Measurements from ENCODE around the gene FGF14.

The FGF14 gene

DNA sequence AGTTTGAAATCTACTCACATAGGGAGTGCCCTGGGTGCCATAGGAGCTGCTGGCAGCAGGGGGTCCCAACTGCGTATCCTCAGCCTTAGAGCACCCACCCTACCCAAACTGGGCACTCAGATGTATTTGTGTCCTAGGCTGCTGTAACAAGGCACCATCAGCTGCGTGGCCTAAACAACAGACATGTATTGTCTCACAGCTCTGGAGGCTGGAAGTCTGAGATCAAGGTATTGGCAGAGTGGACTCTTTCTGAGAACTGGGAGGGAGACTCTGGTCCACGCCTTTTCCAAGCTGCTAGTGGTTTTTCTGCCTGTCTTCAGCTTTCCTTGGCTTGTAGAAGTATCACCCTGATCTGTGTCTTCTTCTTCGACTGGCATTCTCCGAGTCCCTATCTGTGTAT is 83.6 kb downstream of the FGF14 start:
- DNase-seq = no peak
- intact Hi-C loops (cut with DNase I) = no loop called here

DNA sequence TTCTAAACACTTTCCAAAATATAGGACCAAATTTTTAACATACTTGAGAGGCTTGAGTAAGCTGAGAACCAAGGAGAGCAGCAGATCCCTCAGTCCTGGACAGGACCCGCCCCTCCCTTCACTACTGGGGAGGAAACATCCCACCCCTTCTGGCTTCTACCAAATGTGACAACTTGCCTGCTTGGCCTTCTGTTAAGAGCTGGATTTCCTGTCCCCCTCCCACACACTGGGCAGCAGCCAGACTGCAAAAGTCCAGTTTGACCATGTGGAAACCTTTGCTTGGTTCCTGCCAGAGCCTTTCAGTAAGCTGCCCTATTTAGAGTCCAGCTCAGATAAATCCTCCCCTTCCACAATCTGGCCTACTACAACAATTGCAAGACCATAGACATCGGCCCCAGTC is 84.3 kb downstream of the FGF14 start:
- peak in 22 of 42 donors; percentile 8 to 58 (median 28) for DNase-seq
- intact Hi-C loops (cut with DNase I) = no loop called here

DNA sequence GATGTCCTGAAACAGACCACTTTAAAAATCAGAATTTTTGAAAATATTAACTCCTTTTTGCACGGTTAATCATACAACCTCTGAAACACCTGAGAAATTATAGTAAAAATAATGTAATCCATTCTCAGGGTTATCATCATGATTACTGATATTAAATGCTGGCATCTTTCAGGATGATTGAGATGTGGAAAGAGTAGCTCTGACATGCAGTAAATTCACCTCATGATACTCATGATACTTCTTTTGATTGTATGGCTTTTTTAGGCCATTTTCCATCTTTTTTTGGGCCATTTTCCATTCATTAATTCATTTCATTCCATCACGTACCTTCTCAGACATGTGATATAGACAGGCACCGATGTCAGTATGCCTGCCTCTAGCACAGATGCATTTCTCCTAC is 85.1 kb downstream of the FGF14 start:
- intact Hi-C loops (cut with DNase I) = no loop called here
- DNase-seq = no peak

DNA sequence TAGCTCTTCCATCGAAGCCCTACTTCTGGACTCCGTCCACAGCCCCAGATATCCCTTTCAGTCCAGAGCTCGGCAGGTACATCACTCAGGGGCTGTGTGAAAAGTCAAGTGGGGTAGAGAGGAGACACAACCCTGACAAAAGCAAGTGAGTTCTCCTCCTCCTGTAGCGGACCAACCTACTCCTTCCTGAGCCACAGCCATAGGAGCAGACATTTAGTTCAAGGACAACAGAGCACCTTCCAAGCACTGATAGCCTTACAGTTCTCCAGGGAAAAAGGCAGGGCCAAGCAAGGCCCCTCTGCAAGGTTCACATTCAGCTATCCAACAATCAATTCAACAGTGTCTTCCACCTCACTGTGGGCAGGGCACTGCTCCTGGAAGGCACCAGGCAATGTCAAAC is 89.0 kb downstream of the FGF14 start:
- DNase-seq = no peak
- intact Hi-C loops (cut with DNase I) = no loop called here

DNA sequence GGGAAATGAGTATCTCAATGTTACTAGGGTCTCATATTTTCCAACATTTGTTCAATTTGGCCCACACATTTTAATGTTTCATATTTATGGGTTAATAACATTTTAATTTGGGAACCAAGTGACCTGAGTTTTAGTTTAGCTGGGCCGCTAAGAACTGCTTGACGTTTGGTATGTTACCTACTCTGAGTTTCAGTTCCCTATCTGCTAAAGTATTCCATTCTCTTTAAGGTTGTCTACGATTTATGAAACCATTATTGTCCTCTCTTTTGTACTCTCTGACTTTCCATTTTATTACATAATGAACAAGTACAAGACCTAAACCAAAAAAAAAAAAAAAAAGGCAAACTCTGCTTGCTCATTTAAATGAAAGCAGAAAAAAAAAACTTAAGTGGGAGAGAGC is 89.9 kb downstream of the FGF14 start:
- intact Hi-C loops (cut with DNase I) = no loop called here

DNA sequence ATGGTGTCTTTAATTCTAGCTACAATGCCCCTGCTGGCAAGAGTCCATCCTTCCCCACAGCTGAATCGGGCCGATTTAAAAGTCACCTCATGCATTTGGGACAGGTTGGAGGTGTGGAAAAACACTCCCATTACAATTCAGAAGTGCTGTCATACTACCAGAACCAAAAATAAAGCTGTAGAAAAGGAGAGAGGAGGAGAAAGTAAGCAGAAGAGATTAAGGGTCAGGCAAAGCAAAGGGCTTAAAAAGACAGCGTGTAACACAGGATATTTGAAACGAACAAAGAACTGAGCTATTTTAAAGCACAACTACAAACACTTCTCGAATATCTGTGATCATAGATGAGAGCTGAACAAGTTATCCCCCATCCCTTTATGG is 90.4 kb downstream of the FGF14 start:
- DNase-seq = no peak
- intact Hi-C loops (cut with DNase I) = no loop called here

More for the DNA sequence above, 89.9 kb downstream of the FGF14 start:
- no peak for DNase-seq

DNA sequence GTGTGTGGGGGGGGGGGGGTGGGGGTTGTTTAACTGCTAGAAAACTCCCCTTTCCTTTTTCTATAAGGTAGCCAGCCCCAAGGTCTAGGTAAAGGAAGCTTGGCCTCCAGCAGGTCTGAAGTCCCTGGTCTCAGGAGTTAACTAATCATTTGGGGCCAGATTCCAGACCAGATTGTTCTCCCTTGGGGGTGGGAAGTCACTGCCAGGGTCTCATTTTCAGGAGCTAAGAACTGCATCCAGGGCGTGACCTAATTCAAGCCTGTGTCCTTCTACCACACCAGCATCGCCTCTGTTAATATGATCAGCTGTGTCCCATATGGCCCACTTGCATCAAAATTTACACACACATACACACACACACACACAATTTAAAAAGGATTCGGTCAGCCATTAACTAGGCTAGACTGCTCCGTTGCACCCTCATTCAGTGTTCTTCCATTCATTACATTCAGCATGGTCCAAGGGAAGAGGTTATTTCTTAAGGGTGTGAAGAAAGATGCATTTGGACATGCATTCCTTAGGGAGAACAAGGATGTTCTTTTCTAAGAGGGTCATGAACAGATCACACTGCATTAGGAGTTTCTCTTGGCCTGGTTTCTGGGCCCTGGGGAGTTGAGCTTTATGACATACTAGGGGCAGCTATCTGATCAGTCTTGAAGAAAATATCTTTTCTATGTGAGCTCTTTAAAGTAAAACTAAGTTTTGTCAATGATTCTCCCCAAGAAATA is 91.0 kb downstream of the FGF14 start:
- intact Hi-C loops (cut with DNase I) = no loop called here
- no peak for DNase-seq

DNA sequence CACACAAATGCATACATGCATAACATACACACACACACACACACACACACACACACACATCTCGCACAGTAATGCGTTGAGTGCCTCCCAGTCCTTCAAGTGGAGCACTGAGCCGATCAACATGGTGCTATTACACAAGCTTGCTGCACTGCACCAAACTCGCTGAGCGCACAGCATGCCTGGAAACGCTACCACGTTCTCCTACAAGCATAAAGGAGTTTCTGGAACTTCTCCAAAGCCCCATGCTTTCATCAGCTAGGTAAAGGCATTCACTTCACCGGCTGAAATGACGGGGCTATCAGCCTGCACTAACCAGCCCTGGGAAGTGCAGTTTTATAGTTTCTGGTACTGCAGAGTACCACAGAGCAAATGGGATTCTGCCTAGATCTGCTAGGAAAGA is 92.7 kb downstream of the FGF14 start:
- peak; percentile 11 to 81 (median 52) for DNase-seq
- intact Hi-C loops (cut with DNase I) = no loop called here

DNA sequence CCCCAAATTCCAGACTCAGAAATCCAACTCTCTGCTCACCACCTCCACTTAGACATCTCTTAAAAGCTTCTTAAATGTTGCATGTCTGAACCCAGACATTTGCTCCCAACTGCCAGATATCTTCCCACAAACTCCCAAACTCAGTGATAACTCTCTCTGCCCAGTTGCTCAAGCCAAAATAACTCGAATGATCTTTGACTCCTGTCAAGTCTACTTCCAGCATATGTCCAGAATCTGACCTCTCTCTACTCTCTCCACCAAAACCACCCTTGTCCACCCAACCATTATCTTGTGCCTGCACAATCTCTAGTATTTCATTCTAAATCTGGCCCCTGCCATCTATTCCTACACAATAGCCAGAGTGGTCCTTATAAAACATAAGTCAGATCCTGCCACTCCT is 99.3 kb downstream of the FGF14 start:
- no peak for DNase-seq
- intact Hi-C loops (cut with DNase I) = no loop called here

DNA sequence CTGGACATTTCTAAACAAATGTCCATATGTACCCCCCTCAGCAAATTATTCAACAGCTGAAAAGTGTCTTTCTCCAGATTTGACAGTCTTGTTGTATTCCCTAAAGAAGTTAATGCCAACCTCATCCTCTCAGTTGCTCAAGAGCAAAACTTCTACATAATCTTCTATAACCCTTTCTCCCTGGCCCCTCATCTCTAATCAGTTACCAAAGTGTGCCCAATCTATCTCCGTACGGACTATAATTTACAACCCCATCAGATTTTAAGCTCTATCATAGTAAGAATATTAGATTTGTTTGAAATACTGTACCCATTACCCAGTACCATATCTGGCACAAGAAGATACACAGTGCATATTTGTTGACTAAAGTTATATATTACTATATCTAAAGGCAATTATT is 101.5 kb downstream of the FGF14 start:
- intact Hi-C loops (cut with DNase I) = no loop called here
- no peak for DNase-seq

DNA sequence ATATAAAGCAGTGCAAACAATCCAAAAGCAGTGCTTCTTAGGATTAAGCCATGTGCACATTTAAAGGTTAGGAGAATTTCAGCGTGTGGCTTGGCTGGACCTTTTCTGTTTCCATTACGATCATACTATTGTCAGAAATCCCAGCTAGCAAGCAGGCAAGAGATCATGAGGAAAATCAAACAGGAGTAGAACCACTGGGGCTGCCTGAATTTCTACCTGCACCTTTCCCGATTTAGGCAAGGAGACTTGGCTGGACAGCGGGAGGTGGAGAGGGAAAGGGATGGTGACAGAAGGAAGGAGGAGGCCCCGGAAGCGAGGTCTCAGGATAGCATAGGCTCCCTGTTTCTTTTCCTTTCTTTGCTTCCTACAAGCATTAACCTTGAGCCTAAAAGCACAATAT is 102.5 kb downstream of the FGF14 start:
- DNase-seq = no peak
- intact Hi-C loops (cut with DNase I) = no loop called here

DNA sequence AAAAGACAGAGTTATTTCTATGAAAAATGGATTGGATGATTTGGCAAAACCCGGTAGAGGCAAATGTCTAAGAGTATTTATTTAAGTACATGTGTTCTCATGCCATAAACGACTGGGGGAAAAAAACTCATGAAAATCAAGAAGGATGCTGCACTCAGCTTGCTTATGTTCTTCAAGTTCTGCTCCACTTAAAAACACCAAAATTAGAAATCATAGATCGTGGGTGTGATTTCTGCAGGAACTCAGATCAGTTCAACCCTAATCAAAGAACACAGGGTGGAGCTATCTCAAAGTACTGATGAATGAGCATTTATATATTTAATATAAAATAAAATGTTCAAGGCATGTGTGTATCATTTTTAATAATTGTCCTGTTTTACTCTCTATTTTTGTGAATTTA is 103.8 kb downstream of the FGF14 start:
- DNase-seq = peak in 1 of 42 donors; percentile 45
- intact Hi-C loops (cut with DNase I) = no loop called here

DNA sequence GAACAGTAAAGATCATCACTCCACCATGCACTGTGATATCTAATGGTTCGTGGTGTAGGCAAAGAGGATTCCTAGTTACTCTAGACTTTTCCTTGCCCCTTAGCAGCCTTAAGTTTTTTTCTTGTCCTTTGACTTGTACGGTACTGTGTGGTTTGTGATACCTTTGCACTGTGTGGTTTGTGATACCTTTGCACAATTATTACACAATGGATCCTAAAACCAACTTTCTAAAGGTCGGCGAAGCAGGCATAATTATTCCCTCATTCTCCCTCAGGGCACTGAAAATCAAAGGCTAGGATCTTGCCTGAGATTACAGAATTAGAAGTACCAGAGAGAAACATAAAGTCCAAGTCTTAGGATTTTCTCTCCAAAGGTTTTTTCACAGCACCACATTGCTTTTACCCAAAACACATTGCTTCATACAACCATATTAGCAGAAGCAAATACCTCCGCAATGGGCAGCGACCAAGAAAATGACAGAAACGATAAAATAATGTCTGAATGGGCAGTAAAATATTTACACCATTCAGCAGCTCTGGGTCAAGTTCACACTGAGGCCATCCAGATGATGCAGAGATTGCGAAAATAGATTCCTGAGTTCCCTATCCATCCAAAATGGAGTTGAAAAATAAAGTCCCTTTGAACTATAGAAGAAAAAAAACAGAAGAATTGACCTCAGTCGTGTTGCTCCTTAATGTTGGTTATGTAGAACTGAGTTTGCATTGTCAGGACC is 106.4 kb downstream of the FGF14 start:
- DNase-seq = no peak
- intact Hi-C loops (cut with DNase I) = no loop called here

DNA sequence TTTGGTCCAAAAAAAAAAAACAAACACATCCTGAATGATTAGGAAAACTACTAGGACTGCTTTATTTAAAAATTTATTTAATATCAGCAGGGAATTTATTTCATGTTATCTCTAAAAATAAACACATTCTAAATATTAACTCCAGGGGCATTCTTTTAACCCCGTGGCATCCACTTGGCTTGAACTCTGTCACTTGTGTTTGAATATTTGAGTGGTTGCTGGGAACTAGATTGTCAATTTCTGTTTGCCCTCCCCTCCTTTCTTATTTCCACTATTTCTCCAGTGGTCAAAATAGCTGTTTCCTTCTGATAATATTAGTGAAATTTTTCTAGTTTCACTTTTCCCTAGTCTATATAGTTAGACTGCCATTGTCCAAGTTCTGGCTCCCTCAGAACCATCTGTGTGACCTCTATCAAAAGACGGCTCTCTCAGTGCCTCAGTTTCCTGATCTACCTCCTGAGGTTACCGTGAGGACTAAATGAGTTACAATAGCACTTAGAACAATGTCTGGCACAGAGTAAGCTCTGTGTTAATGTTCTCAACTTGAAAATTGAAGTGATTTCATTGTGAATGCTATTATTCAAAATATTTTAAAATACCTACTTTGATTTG is 107.3 kb downstream of the FGF14 start:
- intact Hi-C loops (cut with DNase I) = no loop called here
- DNase-seq = no peak

DNA sequence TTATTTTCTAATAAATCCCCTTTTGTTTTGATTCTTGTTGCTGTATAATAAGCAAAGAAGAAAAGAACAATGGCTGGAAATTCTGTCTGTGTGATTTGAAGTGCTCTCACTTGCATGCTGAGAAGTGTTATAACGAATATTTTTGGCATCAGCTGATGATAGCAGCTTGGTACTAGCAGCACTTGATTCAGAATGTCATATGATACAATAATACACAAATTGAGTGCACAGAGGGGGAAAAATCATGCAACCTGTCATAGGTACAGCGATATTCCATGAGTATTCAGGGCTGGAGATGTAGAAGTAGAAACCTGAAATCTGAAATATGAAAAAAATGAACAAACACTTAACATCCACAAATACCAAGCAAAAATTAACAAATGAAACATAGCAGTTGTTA is 108.1 kb downstream of the FGF14 start:
- no peak for DNase-seq
- intact Hi-C loops (cut with DNase I) = no loop called here

DNA sequence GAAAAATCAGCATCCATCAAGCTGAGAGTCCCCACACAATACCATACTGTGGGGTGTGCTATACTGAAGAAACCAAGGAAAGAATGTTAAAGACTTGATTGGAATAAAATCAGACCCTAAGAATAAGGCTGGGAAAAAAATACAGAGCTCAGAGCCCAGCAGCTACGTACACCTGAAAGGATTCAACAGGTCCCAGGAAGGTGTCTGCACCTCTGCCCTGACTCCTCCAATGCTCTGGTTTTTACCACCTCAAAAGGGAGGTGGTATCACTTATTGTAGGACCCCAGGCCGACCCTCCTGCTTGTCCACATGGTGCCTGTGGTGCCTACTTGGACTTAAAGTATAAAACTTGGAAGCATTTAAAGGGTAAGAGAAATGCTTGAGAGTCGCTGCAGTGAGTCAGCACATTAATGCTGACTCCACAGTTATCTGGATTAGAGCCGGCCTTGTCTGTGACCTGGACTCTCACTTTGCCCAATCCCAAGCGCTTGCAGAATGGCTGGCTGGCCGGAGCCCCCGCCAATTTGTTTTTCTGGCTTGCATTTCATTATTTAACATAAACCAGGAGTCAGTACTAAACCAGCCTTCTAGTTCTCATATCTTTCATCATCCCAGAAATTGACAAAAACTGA is 110.1 kb downstream of the FGF14 start:
- intact Hi-C loops (cut with DNase I) = no loop called here
- DNase-seq = no peak

DNA sequence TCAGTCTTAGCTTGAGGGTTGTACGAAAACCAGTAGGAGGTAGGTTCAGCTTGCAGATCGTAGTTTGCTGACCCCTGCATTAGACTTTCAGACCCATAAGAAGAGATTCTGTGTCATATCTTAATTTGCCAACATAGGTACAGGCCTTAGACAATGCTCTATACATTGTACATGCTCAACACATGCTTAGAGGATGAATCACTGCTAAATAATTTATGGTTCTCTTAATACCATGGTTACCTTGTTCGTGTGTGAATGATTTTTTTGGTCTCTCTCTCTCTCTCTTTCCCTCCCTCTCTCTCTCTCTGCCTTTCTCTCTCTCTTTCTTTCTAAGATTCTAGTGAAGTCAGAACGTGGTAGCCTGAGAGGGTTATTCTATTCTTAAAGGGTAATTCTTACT is 112.2 kb downstream of the FGF14 start:
- DNase-seq = no peak
- intact Hi-C loops (cut with DNase I) = no loop called here

DNA sequence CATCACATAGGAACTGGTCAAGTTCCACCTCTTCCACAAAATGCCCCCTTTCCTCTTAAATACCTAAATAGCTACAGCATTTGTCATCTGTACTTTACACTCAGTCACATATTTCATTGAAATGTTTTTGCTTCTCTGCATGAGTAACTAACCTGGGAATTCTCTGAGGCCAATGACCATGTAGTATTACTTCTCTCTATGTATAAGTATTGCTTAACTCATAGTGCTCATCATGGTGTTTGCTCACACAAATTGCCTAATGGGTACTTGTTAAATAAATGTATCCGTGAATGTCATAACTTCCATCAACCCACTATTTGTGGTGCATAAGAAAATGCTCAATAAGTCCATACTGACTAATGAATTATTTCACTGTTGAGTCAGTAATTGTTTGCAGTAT is 115.5 kb downstream of the FGF14 start:
- intact Hi-C loops (cut with DNase I) = no loop called here
- no peak for DNase-seq

DNA sequence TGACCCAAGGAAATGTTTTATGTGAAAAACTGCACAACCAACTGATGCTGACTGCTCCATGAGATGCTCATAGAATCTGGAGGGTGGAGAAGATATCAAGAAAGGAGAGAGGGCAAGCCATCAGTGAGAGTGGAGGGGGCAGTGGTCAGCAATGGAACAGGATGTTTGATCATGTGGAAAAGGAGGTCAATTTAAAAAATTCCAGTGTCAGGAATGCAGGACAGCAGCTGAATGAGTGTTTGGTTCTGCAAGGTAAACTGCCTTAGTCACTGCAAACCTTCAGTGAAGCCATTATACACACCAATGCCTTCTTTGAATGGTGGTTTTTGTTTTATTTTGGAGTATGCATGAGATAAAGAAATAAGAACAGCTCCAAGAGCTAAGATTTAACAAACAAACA is 121.5 kb downstream of the FGF14 start:
- intact Hi-C loops (cut with DNase I) = no loop called here
- DNase-seq = no peak

DNA sequence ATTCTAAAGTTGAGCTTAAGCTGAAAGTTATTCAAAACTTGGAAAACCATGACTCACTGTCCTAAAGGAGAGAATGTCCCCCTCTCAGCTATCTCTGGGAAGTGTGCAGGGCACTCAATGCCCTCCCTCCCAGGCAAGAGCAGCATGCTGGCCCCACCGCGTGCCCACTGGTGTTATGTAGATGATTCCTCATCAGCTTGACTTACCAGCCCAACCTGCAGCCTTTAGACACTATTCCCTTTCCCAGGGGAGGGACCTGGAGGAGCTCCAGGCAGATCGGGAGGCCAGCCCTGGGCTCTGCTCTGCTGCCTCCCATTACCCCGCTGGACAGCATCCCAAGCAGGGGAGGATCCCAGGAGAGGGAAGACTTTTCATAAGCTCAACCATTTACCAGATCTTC is 124.6 kb downstream of the FGF14 start:
- intact Hi-C loops (cut with DNase I) = no loop called here
- no peak for DNase-seq

Data from head of caudate nucleus (tissue), 42 donors.